Measurements from ENCODE around the gene FAM135A. TPM values are rescaled to one million over a fixed set of nuclear protein-coding genes. Genes with fewer than 3 reads are reported as not detected.
A peak's percentile ranks its signal among the peaks of the same experiment; 100 is the strongest.

The FAM135A gene
- total and polyA plus RNA-seq, 2 of the 13 experiments (the other 11 are each of a cell fraction or from before 2014, with no cell fraction given): 26.9 to 31.5 TPM

GRCh38 chr6:70423189-70424134 lies 10.2 kb downstream of the FAM135A start:
- Histone ChIP-seq H3K9me3 (ENCODE audit: low read length) (no peaks in the 10 kb centered on the region), H3K27me3 (ENCODE audit: control insufficient read depth in 1 of 2, insufficient read depth in 2 of 2, low read length in 2 of 2) (no peaks in the 10 kb centered on the region), H3K4me1 (ENCODE audit: insufficient read depth, low read length) (peaks cover 41% of the 10 kb centered on the region), H3K4me3 (replicated peaks in 1 of 3; ENCODE audit: insufficient read depth in 1 of 3, low read depth in 2 of 3, low read length in 3 of 3) (no peak overlapping the region), H3K79me2 (ENCODE audit: insufficient read depth, low read length) (peaks cover 36% of the 10 kb centered on the region), H3K4me2 (ENCODE audit: low read depth, low read length) (no peak overlapping the region), H3K36me3 (replicated peaks in 1 of 2; ENCODE audit: control insufficient read depth in 1 of 2, insufficient read depth in 2 of 2, low read length in 2 of 2) (peaks cover 0 to 12% of the 10 kb centered on the region in 2 experiments; a peak in 4 of 5 replicates), H2AFZ (ENCODE audit: low read length) (no peak overlapping the region), H4K20me1 (ENCODE audit: insufficient read depth, low read length) (no peaks in the 10 kb centered on the region; the same call in 1 of the 2 replicates), H3K9ac (ENCODE audit: insufficient read depth, low read depth, low read length) (no peak overlapping the region), H3K27ac (ENCODE audit: extremely low read length, insufficient read depth, low read length) (no peak overlapping the region)
- no TSS peak for BruUV-seq (replicated peaks)
- FAIRE-seq (no peak), DNase-seq (ENCODE audit: low spot score) (peak; percentile 11), ATAC-seq (no peak)
- in situ Hi-C loops (cut with HindIII; ENCODE audit: extremely low pct_ligation_motif_present, low pct_unique_long_range_greater_than_20kb) (no loop called here), intact Hi-C loops (cut with micrococcal nuclease; ENCODE audit: unreplicated experiment) (no loop called here)
- ChIA-PET CTCF (ENCODE audit: low intra/inter-chr PET ratio, low total read pairs) (no interaction called here), POLR2A (interaction anchor here (6.7 kb wide), 1 partner anchor 10 kb away, joined by 32 read pairs; the partner anchor contains the start of gene FAM135A)
- WGBS (ENCODE audit: low lambda C conversion rate): 93% methylated on average over 5 of the region's 5 CpGs
- TF ChIP-seq FOXJ3 (CRISPR knock-in tag; IDR thresholded peaks at IDR 0.05; ENCODE audit: borderline replicate concordance) (no peak), RBFOX2 (IDR thresholded peaks at IDR 0.05; ENCODE audit: low read depth, low read length) (0 out of 2 replicates have a peak, but pooled peaks have one; percentile 25), ESRRA (CRISPR knock-in tag; IDR thresholded peaks at IDR 0.05; ENCODE audit: low read depth) (no peak), ZSCAN30 (CRISPR knock-in tag; IDR thresholded peaks at IDR 0.05) (no peak), KLF11 (CRISPR knock-in tag; IDR thresholded peaks at IDR 0.05) (no peak), ZNF780A (CRISPR knock-in tag; IDR thresholded peaks at IDR 0.05) (no peak), KLF15 (CRISPR knock-in tag; IDR thresholded peaks at IDR 0.05; ENCODE audit: borderline replicate concordance) (no peak), KAT8 (CRISPR knock-in tag; IDR thresholded peaks at IDR 0.05) (no peak), ZNF12 (CRISPR knock-in tag; IDR thresholded peaks at IDR 0.05) (peak; percentile 96), FOXP1 (IDR thresholded peaks at IDR 0.05) (no peak), FOXP1 (CRISPR knock-in tag; IDR thresholded peaks at IDR 0.05) (no peak), ATF7 (IDR thresholded peaks at IDR 0.05) (peak; percentile 49), ATF7 (CRISPR knock-in tag; IDR thresholded peaks at IDR 0.05) (no peak)
